Lower leg skin (tissue), 4 donors: ENCODE measurements around the gene MRPL50. TPM values are rescaled to one million over a fixed set of nuclear protein-coding genes. Genes with fewer than 3 reads are reported as not detected.

Experiments
- DNase-seq, 2 donors: peaks; one replicate each; pipeline ENCODE4 v3.0.0-alpha.2; 2019; ENCODE audit warnings: low spot score in 2 of 2
- H3K4me3 ChIP-seq: fragments of 200-600 bp; sonication (generic); 2 replicates; pipeline ENCODE4 v1.5.1; 2017; ENCODE audit warnings: mild to moderate bottlenecking, low read depth; ENCODE audit not compliant: poor library complexity, severe bottlenecking
- POLR2A ChIP-seq, 2 donors: fragments of 450-650 bp; IDR thresholded peaks; one replicate each; pipeline ENCODE4 v1.6.1; 2016 to 2017; ENCODE audit warnings: antibody characterized with exemption in 2 of 2, mild to moderate bottlenecking in 1 of 2, moderate library complexity in 1 of 2
- WGBS, 2 donors: methylation state at CpG; one replicate each; pipeline ENCODE4 v1.1.5; 2018; 5-methylcytosine and 5-hydroxymethylcytosine counted together
- intact Hi-C: fragments of 100-400 bp; cut with DNase I; formaldehyde crosslinking; loops from one replicate; pipeline ENCODE4 v1.15.0; 2023; ENCODE audit warnings: low total_unique reads
- total RNA-seq, 4 donors: library from RNA; depleted of rRNA; stranded (reverse); fragments of >200 nt; gene quantifications; one replicate each; pipeline ENCODE4 v1.1.0, GENCODE V29; 2016
- TF ChIP-seq, protein P1 (sequence below), 3 donors: fragments of 450-650 bp; IDR thresholded peaks; one replicate each; pipeline ENCODE4 v1.5.1; 2016; ENCODE audit warnings: antibody characterized with exemption in 3 of 3, mild to moderate bottlenecking in 3 of 3, moderate library complexity in 2 of 3

MRPL50 gene
- total RNA-seq, 4 donors from 2014 or later = 3.8 to 9.3 (median 7.5) TPM

DNA sequence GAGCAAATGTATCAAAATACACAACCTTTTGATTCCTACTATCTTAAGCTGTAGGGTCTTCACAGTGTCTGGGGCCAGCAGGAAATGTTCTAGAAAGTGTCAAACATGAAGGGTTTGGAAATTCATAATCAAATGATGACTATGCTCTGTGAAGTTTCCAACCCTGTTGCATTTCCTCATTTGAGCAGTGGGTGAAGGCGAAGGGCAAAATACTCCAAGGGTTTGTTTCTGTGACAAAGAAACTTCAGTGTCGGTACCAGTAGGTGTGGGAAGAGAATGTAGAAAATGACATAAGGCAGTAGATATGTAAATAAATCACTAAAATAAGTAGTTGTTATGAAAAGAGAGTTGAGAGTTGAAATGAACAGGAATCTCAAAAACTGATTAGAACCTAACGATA lies 36.6 kb upstream of the MRPL50 start:
- no peak for DNase-seq
- WGBS, 2 donors = 62 to 68% methylated on average over 3 of the region's 3 CpGs
- TF ChIP-seq, protein P1, sequence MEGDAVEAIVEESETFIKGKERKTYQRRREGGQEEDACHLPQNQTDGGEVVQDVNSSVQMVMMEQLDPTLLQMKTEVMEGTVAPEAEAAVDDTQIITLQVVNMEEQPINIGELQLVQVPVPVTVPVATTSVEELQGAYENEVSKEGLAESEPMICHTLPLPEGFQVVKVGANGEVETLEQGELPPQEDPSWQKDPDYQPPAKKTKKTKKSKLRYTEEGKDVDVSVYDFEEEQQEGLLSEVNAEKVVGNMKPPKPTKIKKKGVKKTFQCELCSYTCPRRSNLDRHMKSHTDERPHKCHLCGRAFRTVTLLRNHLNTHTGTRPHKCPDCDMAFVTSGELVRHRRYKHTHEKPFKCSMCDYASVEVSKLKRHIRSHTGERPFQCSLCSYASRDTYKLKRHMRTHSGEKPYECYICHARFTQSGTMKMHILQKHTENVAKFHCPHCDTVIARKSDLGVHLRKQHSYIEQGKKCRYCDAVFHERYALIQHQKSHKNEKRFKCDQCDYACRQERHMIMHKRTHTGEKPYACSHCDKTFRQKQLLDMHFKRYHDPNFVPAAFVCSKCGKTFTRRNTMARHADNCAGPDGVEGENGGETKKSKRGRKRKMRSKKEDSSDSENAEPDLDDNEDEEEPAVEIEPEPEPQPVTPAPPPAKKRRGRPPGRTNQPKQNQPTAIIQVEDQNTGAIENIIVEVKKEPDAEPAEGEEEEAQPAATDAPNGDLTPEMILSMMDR (IDR thresholded peaks at IDR 0.05) = no peak
- no peak for TF ChIP-seq POLR2A (IDR thresholded peaks at IDR 0.05)
- no peak overlapping the region for H3K4me3 ChIP-seq
- intact Hi-C loops = no loop called here

DNA sequence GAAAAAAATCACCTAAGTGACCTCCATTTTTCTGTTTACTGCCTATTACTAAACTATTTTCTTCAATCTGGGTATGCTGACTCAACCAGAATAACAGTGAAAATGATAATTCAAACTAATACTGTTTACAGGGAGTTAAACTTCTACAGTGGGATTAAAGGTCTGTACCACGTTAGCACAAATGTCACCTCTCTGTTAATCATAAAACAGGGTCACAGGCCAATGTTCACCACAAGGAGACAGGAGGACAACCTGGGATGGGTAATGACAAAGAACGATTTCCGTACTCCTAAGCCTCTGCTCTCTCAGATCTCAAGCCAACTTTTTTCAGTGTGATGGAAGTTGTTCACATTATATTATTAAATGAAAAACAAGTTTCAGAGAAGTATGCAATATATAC lies 34.8 kb upstream of the MRPL50 start:
- no peak overlapping the region for H3K4me3 ChIP-seq
- intact Hi-C loops = no loop called here
- DNase-seq = no peak
- no peak for TF ChIP-seq POLR2A (IDR thresholded peaks at IDR 0.05)
- TF ChIP-seq, protein P1 (IDR thresholded peaks at IDR 0.05) = no peak
- 51 to 55% methylated on average over 3 of the region's 3 CpGs for WGBS, 2 donors

DNA sequence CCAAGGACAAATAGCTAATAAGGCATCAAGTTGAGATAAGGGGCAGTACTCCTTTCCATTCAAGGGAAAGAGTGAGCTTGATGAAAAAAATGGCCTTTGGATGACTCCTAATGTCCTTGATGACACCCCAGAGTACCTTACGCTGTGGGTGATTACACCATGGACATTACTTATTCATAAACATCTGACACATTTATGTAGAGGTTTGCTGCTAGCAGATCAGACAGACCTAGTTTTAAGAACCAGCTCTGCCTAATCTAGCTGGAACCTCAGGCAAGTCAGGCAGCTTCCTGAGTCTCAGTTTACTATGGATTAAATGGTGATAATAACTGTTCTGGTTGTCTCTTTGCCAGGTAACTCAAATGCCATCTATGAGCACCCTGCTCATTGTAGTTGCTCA lies 34.3 kb upstream of the MRPL50 start:
- DNase-seq = no peak
- H3K4me3 ChIP-seq = no peak overlapping the region
- intact Hi-C loops = no loop called here
- no peak for TF ChIP-seq POLR2A (IDR thresholded peaks at IDR 0.05)
- TF ChIP-seq, protein P1 (IDR thresholded peaks at IDR 0.05) = no peak
- 96% methylated on average over 1 of the region's 1 CpG for WGBS, 2 donors

DNA sequence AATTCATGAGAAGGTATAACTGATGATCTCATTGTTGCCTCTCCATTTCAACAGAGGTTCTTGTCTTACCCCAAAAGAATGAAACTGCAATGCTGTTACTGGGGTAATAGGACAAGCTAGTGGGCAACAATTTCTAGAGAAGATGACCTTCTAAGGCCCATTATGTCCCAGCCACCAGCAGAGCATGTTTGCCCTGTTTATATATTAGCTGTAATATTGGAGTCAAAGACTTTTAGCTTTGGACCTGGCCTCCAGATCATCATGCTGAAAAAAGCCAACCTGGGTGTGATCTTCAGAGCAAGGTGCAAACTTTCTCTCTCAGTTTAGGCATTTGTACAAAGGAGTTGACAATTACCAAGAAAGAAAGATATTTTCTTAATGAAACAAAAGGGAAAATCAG lies 33.8 kb upstream of the MRPL50 start:
- intact Hi-C loops = no loop called here
- TF ChIP-seq, protein P1 (IDR thresholded peaks at IDR 0.05) = no peak
- TF ChIP-seq POLR2A (IDR thresholded peaks at IDR 0.05) = no peak
- H3K4me3 ChIP-seq = no peak overlapping the region
- DNase-seq = no peak

DNA sequence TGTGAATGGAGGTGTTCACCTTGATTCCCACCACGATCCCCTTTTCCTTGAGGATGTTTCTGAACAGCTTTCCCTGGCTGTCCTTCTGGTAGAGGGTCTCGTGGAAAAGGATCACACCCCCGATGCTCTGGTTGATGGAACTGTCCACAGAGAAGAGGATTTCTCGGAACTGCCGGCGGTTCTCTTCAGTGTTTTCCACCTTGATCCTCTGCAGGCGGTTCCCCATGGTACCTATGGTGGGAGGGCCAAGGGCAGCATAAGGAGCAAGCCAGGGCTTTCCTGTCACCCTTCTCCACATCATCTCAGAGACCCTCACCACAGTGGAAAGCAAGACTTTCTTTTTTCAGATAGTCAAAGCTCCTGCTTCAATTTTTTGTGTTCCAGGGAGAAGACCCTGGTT lies 31.3 kb upstream of the MRPL50 start:
- no peak for DNase-seq
- no peak for TF ChIP-seq POLR2A (IDR thresholded peaks at IDR 0.05)
- TF ChIP-seq, protein P1 (IDR thresholded peaks at IDR 0.05) = no peak
- intact Hi-C loops = no loop called here
- no peak overlapping the region for H3K4me3 ChIP-seq
- 90 to 95% methylated on average over 7 of the region's 7 CpGs for WGBS, 2 donors

DNA sequence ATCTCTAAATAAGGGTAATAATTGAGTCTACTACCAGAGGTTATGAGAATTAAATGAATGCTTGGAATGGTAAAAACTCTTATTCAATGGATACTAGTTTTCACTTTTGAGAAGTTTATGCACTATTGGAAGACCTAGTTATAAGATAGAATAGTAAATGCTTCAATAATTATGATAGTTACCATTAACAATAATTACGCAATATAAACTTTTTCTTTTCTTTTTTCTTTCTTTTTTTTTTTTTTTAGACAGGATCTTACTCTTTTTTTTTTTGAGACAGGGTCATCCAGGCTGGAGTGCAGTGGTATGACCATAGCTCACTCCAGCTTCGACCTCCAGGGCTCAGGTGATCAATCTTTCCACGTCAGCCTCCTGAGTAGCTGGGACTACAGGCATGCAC lies 30.5 kb upstream of the MRPL50 start:
- WGBS, 2 donors = 60 to 63% methylated on average over 3 of the region's 3 CpGs
- no peak for TF ChIP-seq POLR2A (IDR thresholded peaks at IDR 0.05)
- TF ChIP-seq, protein P1 (IDR thresholded peaks at IDR 0.05) = no peak
- no peak for DNase-seq
- intact Hi-C loops = no loop called here
- H3K4me3 ChIP-seq = no peak overlapping the region
